ENCODE data around the gene NTN1.

NTN1 gene

DNA sequence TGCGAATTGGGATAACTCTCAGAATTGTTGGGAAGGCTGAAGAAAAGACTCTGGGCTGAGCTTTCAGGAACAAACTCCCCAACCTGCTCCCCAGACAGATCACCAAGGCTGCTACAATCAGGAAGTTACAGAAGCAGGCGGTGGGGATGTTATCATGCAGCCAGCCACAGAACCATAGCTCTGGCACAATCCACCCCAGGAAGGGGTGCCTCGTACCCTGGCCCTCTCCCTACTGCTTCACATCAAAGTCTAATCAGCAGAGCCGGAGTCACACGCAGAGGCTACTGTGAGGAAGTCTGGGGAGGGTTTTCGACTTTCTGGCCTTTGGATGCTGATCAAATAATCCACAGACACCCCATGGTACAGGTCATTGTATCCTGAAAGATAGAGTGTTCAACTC, 86.8 kb downstream of the NTN1 start:
- TF ChIP-seq EZH2phosphoT487 (IDR thresholded peaks at IDR 0.05; ENCODE audit: low read depth) (no peak), CTCF (IDR thresholded peaks at IDR 0.05; ENCODE audit: low read depth, low read length) (no peak)
- no peaks in the 10 kb centered on the region for H3K27me3 ChIP-seq (ENCODE audit: low read depth, low read length)
- H4K20me1 ChIP-seq (ENCODE audit: insufficient read depth, low read length): no peaks in the 10 kb centered on the region
- H3K79me2 ChIP-seq (ENCODE audit: low read length): no peaks in the 10 kb centered on the region
- no peaks in the 10 kb centered on the region for H3K9me3 ChIP-seq (ENCODE audit: insufficient read depth, low read length)
- no peak overlapping the region for H3K9ac ChIP-seq (ENCODE audit: low read length)
- no peak overlapping the region for H3K27ac ChIP-seq (ENCODE audit: low read length)
- H2AFZ ChIP-seq (ENCODE audit: low read depth, low read length): no peak overlapping the region
- no peak overlapping the region for H3K4me3 ChIP-seq (ENCODE audit: low read length)
- H3K4me2 ChIP-seq (ENCODE audit: low read length): no peak overlapping the region
- no peaks in the 10 kb centered on the region for H3K4me1 ChIP-seq (ENCODE audit: low read length)
- H3K36me3 ChIP-seq (replicated peaks; ENCODE audit: low read depth, low read length): no peaks in the 10 kb centered on the region

DNA sequence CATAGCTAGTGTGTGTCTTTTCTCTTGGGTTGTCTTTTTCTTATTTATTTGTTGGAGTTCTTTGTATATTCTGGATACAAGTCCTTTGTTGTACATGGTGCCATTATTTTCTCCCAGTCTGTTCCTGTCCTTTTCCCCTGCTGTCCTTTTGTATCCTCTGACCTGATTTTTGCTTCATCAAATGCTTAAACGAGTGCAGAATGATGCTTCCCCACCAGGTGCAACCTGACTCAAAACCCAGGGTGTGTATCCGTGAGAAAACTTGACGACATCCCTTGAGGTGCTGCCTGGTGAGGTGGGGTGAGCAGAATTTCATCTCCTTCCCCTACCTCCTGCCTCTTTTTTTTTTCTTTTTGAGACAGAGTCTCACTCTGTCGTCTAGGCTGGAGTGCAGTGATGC, 88.6 kb downstream of the NTN1 start:
- TF ChIP-seq CTCF (IDR thresholded peaks at IDR 0.05; ENCODE audit: low read depth, low read length) (no peak), EZH2phosphoT487 (IDR thresholded peaks at IDR 0.05; ENCODE audit: low read depth) (no peak)
- no peak overlapping the region for H3K27ac ChIP-seq (ENCODE audit: low read length)
- H3K9me3 ChIP-seq (ENCODE audit: insufficient read depth, low read length): no peaks in the 10 kb centered on the region

DNA sequence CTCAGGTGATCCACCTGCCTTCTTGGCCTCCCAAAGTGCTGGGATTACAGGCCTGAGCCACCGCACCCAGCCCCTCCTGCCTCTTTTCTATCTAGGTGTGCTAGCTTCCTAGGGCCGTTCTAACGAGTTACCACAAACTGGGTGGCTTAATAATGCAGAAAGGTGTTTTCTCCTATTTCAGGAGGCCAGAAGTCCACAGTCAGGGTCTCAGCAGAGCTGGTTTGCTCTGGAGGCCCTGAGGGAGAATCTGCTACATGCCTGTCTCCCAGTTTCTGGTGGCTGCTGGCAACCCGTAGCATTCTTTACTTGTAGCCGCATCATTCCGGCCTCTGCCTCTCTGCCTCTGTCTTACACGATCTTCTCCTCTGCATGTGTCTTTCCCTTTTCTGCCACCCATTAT, 89.2 kb downstream of the NTN1 start:
- TF ChIP-seq EZH2phosphoT487 (IDR thresholded peaks at IDR 0.05; ENCODE audit: low read depth) (no peak), CTCF (IDR thresholded peaks at IDR 0.05; ENCODE audit: low read depth, low read length) (no peak)

More for the DNA sequence above, 88.6 kb downstream of the NTN1 start:
- Histone ChIP-seq H3K79me2 (ENCODE audit: low read length) (no peaks in the 10 kb centered on the region), H3K27me3 (ENCODE audit: low read depth, low read length) (no peaks in the 10 kb centered on the region), H3K4me1 (ENCODE audit: low read length) (no peaks in the 10 kb centered on the region), H3K4me3 (ENCODE audit: low read length) (no peak overlapping the region), H4K20me1 (ENCODE audit: insufficient read depth, low read length) (no peaks in the 10 kb centered on the region), H3K9ac (ENCODE audit: low read length) (no peak overlapping the region), H3K4me2 (ENCODE audit: low read length) (no peak overlapping the region), H3K36me3 (replicated peaks; ENCODE audit: low read depth, low read length) (no peaks in the 10 kb centered on the region), H2AFZ (ENCODE audit: low read depth, low read length) (no peak overlapping the region)

GRCh38 chr17:9115214-9116191, 94.2 kb downstream of the NTN1 start:
- Histone ChIP-seq H3K4me3 (ENCODE audit: low read length) (no peak overlapping the region), H4K20me1 (ENCODE audit: insufficient read depth, low read length) (no peaks in the 10 kb centered on the region), H3K79me2 (ENCODE audit: low read length) (no peaks in the 10 kb centered on the region), H3K36me3 (replicated peaks; ENCODE audit: low read depth, low read length) (no peaks in the 10 kb centered on the region), H3K4me2 (ENCODE audit: low read length) (no peak overlapping the region), H3K9ac (ENCODE audit: low read length) (no peak overlapping the region), H3K4me1 (ENCODE audit: low read length) (no peaks in the 10 kb centered on the region; the same call in 1 of the 2 replicates), H3K27ac (ENCODE audit: low read length) (no peak overlapping the region), H2AFZ (ENCODE audit: low read depth, low read length) (no peak overlapping the region), H3K27me3 (ENCODE audit: low read depth, low read length) (no peaks in the 10 kb centered on the region), H3K9me3 (ENCODE audit: insufficient read depth, low read length) (no peaks in the 10 kb centered on the region)
- TF ChIP-seq CTCF (IDR thresholded peaks at IDR 0.05; ENCODE audit: low read depth, low read length): no peak
- TF ChIP-seq EZH2phosphoT487 (IDR thresholded peaks at IDR 0.05; ENCODE audit: low read depth): no peak

More for the DNA sequence above, 89.2 kb downstream of the NTN1 start:
- no peak overlapping the region for H3K4me3 ChIP-seq (ENCODE audit: low read length)
- H3K4me1 ChIP-seq (ENCODE audit: low read length): no peaks in the 10 kb centered on the region
- H3K4me2 ChIP-seq (ENCODE audit: low read length): no peak overlapping the region
- no peaks in the 10 kb centered on the region for H4K20me1 ChIP-seq (ENCODE audit: insufficient read depth, low read length)
- no peak overlapping the region for H3K9ac ChIP-seq (ENCODE audit: low read length)
- no peak overlapping the region for H2AFZ ChIP-seq (ENCODE audit: low read depth, low read length)
- H3K9me3 ChIP-seq (ENCODE audit: insufficient read depth, low read length): no peaks in the 10 kb centered on the region
- no peaks in the 10 kb centered on the region for H3K79me2 ChIP-seq (ENCODE audit: low read length)
- H3K36me3 ChIP-seq (replicated peaks; ENCODE audit: low read depth, low read length): no peaks in the 10 kb centered on the region
- H3K27me3 ChIP-seq (ENCODE audit: low read depth, low read length): no peaks in the 10 kb centered on the region
- H3K27ac ChIP-seq (ENCODE audit: low read length): no peak overlapping the region

All from OCI-LY3 (cell line).